Thoracic aorta (tissue), 2 donors: ENCODE results near the gene C4BPB. TPM values are rescaled to one million over a fixed set of nuclear protein-coding genes. Genes with fewer than 3 reads are reported as not detected.

Experiments
- ATAC-seq: fragments of 150-250 bp; one replicate; pipeline ENCODE4 v1.8.0; 2017; ENCODE audit warnings: low read depth; ENCODE audit not compliant: insufficient number of reproducible peaks, low FRiP score
- DNase-seq: peaks from one replicate; pipeline ENCODE4 v3.0.0-alpha.2; 2020; ENCODE audit warnings: low spot score
- H3K27ac ChIP-seq, 2 donors: fragments of 200-600 bp; sonication (generic); 1 replicate in 1 of 2; 2 replicates in 1 of 2; pipeline ENCODE4 v1.5.1; 2016; ENCODE audit warnings: mild to moderate bottlenecking in 2 of 2, moderate library complexity in 2 of 2
- H3K27me3 ChIP-seq: fragments of 200-600 bp; sonication (generic); replicated peaks from 2 replicates; pipeline ENCODE4 v1.6.0; 2016; ENCODE audit warnings: mild to moderate bottlenecking; ENCODE audit not compliant: insufficient read depth
- H3K36me3 ChIP-seq: fragments of 200-600 bp; sonication (generic); one replicate; pipeline ENCODE4 v1.5.1; 2016
- H3K4me1 ChIP-seq, 2 donors: fragments of 200-600 bp; sonication (generic); 1 replicate in 1 of 2; 2 replicates in 1 of 2; pipeline versions ENCODE4 v1.5.1 to v1.6.0; 2016; ENCODE audit warnings: low read depth in 2 of 2, mild to moderate bottlenecking in 1 of 2; ENCODE audit not compliant: control insufficient read depth in 1 of 2
- H3K4me3 ChIP-seq: fragments of 200-600 bp; sonication (generic); 2 replicates; pipeline ENCODE4 v1.5.1; 2016; ENCODE audit warnings: mild to moderate bottlenecking
- H3K9me3 ChIP-seq: fragments of 200-600 bp; sonication (generic); 2 replicates; pipeline ENCODE4 v1.5.1; 2016
- total RNA-seq, 2 donors: library from RNA; depleted of rRNA; stranded (reverse); fragments of >200 nt; gene quantifications; one replicate each; pipeline versions ENCODE4 v1.1.0 to v1.2.3, GENCODE V29; 2016
- TF ChIP-seq, protein P1 (sequence below): fragments of 200-600 bp; sonication (generic); IDR thresholded peaks from one replicate; pipeline ENCODE4 v1.5.1; 2019; ENCODE audit warnings: antibody characterized with exemption

Gene C4BPB
- total RNA-seq, 2 donors from 2014 or later, result 0.54 to 3.7 TPM

DNA sequence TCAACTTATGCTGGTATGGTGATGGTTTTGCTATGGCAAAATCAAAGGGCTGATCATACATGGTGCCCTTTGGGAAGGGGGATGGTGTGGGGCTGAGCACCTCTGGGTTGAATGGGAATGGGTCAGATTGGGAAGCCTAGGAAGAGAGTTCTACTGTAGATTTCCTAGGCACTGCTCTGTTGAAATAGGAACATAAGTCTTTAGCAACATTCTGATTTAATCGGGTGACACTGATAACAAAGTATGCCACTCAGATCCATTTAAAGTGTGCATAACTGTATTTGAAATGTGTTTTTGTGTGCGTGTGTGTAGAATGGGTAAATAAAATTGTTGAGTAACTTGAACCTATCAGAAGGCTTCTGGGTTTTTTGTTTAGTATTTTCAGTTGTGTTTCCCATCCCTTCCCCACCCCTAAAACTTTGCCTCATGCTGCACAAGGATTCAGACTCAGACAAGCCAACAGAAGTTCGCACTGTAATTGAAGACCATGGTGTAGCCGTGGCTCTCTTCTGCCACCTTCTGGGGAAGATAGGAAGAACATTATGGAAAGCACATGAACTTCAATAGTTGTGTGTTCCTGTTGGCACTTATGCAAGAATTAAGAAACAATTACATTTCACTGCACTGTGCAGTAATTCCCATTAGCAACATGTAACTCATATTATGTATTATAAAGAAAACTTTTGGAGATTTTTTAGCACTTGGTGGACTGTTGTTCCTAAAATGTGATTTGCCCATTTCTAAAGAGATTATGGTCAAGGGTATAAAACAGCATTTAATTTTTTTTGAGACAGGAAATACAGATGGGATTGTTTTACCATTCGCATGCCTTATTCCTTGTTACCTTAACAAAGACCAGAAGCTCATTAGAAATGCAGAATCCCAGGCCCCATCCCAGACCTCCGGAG lies 10.9 kb upstream of the C4BPB start:
- DNase-seq (no peak), ATAC-seq (peak; percentile 66)
- TF ChIP-seq, protein P1, sequence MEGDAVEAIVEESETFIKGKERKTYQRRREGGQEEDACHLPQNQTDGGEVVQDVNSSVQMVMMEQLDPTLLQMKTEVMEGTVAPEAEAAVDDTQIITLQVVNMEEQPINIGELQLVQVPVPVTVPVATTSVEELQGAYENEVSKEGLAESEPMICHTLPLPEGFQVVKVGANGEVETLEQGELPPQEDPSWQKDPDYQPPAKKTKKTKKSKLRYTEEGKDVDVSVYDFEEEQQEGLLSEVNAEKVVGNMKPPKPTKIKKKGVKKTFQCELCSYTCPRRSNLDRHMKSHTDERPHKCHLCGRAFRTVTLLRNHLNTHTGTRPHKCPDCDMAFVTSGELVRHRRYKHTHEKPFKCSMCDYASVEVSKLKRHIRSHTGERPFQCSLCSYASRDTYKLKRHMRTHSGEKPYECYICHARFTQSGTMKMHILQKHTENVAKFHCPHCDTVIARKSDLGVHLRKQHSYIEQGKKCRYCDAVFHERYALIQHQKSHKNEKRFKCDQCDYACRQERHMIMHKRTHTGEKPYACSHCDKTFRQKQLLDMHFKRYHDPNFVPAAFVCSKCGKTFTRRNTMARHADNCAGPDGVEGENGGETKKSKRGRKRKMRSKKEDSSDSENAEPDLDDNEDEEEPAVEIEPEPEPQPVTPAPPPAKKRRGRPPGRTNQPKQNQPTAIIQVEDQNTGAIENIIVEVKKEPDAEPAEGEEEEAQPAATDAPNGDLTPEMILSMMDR, result peak; percentile 81
- Histone ChIP-seq H3K36me3 (no peaks in the 10 kb centered on the region), H3K4me3 (no peak overlapping the region), H3K9me3 (no peaks in the 10 kb centered on the region), H3K27ac (no peak overlapping the region), H3K4me1 (peaks cover 0 to 12% of the 10 kb centered on the region in 2 donors), H3K27me3 (no peaks in the 10 kb centered on the region)

DNA sequence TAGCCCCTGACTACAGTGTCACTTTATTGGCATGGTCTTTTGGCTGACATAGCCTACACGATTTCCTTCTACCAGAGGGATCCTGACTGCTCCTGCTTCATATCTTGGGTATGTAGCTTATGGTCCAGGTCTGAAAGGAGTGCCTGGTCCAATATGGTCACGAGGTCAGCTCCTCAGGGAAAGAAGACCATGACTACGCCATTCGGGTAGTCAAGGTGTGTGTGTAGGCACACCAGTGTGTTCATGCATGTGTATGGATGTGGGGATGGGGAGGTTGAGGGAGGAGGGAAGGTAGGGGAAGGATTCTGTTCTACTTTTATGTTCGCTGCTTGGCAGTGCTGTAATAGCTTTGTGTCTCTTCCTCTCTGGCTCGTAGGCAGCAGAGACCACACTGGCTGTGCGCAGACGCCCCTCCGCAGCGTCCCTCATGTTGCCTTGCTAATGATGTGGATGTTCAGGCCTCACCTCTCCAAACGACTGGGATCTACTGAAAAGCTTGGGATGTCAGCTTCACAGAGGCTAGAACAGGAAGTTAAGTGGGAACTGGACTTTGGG lies 10.0 kb upstream of the C4BPB start:
- TF ChIP-seq, protein P1, result no peak
- peaks cover 0 to 12% of the 10 kb centered on the region in 2 donors for H3K4me1 ChIP-seq
- no peaks in the 10 kb centered on the region for H3K36me3 ChIP-seq
- no peaks in the 10 kb centered on the region for H3K9me3 ChIP-seq
- DNase-seq (no peak), ATAC-seq (no peak)
- no peaks in the 10 kb centered on the region for H3K27me3 ChIP-seq
- H3K4me3 ChIP-seq, result no peak overlapping the region
- no peak overlapping the region for H3K27ac ChIP-seq

DNA sequence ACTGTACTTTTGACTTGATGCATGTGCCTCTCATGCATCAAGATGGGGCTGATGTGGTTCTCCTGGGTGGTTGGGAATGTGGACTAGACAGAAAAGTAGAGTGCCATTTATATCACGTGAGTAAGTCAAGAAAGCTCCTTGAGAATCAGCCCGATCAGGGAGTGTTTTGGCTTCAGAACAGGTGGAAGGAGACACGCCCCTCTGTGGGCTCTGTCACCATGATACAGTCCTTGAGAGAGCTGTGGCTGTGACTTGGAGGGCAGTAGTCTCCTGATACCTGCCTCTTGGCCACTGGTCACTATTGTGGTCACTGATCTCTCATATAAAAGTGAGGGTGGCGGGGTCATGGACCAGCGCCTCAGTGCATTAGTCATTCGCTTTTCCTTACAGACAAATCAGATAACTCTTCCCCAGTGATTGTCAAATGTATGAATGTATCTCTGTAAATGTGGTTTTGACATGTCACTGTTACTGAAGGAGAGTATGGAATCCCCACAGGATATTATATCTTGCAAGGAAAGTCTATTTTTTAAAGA lies 8.9 kb upstream of the C4BPB start:
- Histone ChIP-seq H3K4me3 (no peak overlapping the region), H3K36me3 (no peaks in the 10 kb centered on the region), H3K27ac (no peak overlapping the region), H3K4me1 (peaks cover 0 to 12% of the 10 kb centered on the region in 2 donors), H3K27me3 (no peaks in the 10 kb centered on the region), H3K9me3 (no peaks in the 10 kb centered on the region)
- TF ChIP-seq, protein P1, result no peak
- DNase-seq, result no peak
- ATAC-seq, result no peak

DNA sequence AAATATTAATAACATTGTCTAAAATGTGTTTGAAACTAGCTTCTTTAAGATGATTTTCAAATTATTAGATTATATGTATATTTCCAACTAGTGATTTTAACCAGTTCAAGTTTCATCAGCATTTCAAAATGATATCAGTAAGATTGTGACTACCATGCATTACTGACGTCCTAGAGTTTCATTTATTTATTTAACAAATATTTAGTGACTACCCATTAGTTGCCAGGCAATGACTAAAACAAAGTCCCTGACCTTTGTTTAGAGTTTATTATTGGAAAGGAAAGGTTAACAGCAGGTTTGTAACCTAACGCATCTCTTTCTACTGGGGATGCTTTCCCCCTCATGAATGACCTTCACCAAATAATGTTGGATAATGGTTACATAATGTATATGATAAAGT lies 7.6 kb upstream of the C4BPB start:
- ATAC-seq (no peak), DNase-seq (no peak)
- Histone ChIP-seq H3K27ac (no peak overlapping the region), H3K4me3 (no peak overlapping the region), H3K27me3 (no peaks in the 10 kb centered on the region), H3K4me1 (peaks cover 0 to 12% of the 10 kb centered on the region in 2 donors), H3K36me3 (no peaks in the 10 kb centered on the region), H3K9me3 (no peaks in the 10 kb centered on the region)
- TF ChIP-seq, protein P1, result no peak

DNA sequence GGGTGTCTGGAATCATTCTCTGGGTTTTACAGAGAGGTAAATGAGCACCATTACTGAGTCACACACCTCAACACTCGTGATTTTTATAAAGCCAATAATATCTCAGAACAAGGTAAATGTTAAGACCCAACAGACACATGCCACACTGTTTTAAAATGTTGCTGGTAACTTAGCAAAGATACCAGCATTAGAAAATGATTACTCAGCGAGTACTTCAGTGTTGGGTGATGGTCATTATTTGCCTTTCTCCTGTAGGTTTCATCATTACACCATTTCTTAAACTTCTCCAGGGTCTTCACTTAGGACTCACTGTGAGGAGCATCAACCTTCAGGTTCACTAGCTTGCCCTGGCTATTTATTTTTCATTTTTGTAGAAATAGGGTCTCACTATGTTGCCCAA lies 6.9 kb upstream of the C4BPB start:
- H3K36me3 ChIP-seq, result no peaks in the 10 kb centered on the region
- DNase-seq, result no peak
- H3K9me3 ChIP-seq, result no peaks in the 10 kb centered on the region
- no peak overlapping the region for H3K27ac ChIP-seq
- TF ChIP-seq, protein P1, result no peak
- no peak overlapping the region for H3K4me3 ChIP-seq
- ATAC-seq, result no peak
- H3K27me3 ChIP-seq, result no peaks in the 10 kb centered on the region
- H3K4me1 ChIP-seq, result peaks cover 0 to 8% of the 10 kb centered on the region in 2 donors
